GM18909 (cell line): ENCODE data around the gene U2AF1.
"Not testable (repeated sequence)": the region's sequence is repeated elsewhere in the genome, so short reads cannot be mapped to it uniquely, and the experiment has no call there.

Experiments used
- ATAC-seq: cut with Tn5 transposase; IDR thresholded peaks from one replicate; pipeline ENCODE4 v1.9.1; 2021; ENCODE audit warnings: mild to moderate bottlenecking; ENCODE audit not compliant: unreplicated experiment, poor library complexity

U2AF1 gene, protein sequence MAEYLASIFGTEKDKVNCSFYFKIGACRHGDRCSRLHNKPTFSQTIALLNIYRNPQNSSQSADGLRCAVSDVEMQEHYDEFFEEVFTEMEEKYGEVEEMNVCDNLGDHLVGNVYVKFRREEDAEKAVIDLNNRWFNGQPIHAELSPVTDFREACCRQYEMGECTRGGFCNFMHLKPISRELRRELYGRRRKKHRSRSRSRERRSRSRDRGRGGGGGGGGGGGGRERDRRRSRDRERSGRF

DNA sequence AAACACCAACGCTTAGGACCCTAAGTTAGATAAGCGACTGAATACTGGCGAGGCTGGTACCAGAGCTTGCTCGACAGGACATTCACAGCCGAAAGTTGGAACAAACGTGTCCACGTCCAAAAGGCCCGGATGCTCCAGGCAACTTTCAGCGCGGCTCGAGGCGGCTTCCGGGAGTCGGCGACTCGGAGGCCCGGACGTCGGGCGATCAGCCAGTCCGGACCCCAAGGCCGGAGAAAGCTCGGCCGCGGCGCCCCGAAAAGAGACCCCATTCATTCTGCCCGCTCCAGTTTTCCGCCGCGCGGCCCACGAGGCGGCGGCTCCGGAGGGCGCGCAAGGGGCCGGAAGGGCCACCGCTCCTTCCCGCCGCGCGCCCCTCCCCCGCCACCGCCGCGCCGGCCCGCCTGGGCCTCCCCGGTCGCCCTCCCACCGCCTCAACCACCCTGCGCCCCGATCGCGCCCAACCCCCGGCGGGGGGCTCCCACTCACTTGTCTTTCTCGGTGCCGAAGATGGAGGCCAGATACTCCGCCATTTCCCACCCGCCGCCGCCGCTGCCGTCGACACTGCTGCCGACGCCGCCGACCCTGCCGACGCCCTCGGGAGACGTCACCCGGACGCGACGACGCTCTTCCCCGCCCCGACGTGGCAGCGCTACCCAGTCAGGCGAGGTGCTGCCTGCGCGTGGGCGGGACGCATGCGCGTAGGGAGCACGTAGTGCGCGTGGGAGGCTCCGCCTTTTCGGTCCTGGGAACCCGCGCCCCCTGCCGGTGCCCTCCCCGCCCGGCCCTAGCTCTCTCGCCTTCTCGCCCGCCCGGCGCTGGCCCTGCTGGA is at the start of gene U2AF1:
Gene U2AF1, minus strand, starts transcription at position 606 of the 829 bp plus-strand sequence. Its CDS starts 76 bp downstream, at position 530.
- peak; percentile 75 for ATAC-seq

DNA sequence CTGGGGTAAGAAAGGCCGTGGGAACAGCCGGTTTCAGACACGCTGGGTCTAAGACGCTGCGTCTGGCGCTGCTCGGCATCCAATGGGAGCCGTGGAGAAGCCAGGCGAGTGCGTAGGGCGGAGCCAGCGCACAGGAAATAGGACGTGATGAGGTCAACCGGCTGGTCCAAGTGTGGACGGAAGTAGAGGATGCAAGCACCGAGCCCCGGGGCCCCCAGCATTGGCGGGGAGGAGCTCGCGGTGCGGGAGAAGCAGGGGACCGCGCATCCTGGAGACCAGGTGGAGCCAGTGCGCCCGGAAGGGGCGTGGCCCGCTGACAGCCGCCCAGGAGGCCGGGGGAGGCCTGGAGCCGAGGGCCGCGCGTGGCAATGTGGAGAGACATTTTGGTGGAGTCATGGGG is 46.2 kb upstream of the U2AF1 start:
- ATAC-seq = not testable (repeated sequence)

DNA sequence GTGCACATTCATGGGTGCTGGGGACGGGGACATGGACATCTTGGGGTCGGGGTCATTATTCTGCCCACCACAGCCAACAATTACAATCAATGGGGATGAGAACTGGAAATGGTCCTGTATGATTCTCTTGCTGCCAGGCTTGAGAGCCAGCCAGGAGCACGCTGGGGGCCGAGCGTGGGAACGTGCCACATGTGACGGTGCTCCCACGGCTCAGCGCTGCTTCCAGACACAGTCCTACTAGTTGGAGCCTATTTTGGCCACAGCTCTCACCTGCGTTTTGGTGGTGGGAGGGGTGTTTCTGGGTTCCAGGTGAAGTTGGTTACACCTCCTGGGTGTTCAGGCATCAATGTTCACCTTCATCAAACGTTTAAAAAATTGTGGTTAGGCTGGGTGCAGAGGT is 42.0 kb upstream of the U2AF1 start:
- not testable (repeated sequence) for ATAC-seq

DNA sequence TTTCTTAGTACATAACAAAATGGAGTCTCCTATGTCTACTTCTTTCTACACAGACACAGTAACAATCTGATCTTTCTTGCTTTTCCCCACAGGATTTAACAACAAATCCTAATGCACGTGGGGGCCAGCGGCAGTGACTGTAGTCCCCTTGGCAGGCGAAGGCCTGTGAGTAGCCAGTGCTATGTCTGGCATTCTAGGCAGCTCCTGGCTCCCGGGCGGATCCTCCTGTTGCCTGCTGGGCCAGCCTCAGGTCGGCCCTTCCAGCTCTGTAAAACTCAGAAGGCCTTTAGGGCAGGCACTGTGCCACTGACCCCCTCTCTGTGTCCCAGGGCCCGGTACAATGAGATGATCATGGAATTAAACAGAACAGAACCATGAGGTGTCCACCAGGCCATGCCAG is 40.6 kb upstream of the U2AF1 start:
- not testable (repeated sequence) for ATAC-seq

DNA sequence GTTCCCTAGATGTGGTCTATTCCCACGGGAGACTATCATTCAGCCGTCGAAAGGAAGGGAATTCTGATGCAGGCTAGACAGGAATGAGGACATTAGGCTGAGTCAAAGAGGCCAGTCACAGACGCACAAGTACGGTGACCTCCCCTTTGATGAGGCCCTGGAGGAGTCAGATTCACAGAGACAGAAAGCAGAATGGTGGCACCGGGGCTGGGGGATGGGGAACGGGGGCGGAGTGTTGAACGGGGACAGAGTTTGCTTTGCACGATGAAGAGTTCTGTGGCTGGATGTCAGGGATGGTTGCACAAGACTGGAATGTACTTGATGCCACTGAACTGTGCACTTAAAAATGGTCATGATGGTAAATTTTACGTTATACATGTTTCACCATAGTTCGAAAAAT is 39.3 kb upstream of the U2AF1 start:
- ATAC-seq = not testable (repeated sequence)

DNA sequence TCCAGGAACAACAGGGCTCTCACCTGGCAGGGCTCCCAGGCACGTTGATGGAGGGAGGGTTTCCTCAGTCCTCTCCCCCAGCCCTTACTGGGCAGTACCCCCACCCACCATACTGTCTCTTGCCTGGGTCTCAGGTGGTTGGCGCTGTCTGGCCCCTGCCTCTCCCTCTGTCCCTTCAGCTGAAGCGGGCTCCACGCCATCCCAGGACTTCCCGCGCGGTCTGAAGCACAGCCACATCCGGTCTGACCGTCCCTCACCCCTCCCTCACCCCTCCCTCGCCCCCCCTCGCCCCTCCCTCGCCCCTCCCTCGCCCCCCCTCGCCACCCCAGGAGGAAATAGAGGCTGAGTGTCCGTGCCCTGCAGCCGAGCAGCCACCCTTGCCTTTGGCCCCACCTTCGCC is 34.0 kb upstream of the U2AF1 start:
- ATAC-seq = not testable (repeated sequence)

DNA sequence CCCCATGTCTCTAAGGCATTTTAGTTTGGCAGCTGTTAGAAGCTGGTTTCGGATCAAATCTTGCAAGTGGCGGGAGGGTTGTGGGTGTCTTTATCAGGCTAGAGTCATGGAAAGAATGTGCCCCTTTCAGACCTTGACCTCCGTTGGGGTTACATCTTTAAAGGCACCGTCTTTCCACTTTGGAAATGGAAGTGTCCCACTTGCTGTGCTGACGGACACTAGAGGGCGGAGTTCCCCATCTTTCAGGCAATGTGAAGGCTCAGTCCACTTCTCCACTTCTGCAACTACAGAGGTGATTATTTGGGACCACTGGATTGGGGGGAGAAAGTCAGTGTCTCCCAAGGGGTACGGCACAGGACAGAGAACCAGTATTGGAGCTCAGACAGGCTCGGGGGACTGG is 31.6 kb upstream of the U2AF1 start:
- not testable (repeated sequence) for ATAC-seq

DNA sequence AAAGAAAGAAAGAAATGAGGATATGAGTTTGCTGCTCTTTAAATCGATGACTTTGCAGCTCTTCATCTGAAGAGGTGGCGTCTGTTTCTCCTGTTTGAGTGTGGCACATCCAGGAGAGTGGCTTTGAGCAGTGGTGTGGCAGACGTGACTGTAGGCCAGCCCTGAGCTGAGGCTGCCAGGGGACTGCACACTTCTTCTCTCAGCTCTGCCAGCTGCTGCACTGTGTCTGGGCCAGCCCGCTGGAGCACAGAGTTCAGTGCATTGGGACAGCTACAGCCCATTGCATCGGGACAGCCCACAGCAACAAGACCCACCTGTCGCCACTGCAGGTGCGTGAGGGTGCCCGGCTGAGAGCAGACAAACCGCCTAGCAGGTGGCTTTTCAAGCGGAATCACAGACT is 27.1 kb upstream of the U2AF1 start:
- not testable (repeated sequence) for ATAC-seq

DNA sequence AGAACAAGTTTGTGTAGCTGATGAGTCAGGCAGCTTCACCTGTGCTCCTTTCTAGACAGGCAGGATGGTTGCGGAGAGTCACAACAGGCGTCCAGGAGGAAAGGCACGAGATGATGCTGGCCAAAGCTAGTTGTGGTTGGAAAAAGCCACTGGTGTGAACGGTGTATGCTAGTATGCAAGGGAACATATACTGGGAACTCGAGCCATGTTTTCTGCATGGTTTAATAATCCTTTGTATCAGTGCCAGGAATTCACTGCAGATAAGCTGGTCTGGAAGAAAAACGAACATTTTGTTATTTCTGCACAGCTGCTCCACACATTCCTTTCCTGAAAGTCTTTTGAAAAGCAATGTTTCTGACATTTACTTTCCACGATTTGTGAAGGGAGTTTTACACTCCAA is 22.7 kb upstream of the U2AF1 start:
- ATAC-seq = not testable (repeated sequence)

DNA sequence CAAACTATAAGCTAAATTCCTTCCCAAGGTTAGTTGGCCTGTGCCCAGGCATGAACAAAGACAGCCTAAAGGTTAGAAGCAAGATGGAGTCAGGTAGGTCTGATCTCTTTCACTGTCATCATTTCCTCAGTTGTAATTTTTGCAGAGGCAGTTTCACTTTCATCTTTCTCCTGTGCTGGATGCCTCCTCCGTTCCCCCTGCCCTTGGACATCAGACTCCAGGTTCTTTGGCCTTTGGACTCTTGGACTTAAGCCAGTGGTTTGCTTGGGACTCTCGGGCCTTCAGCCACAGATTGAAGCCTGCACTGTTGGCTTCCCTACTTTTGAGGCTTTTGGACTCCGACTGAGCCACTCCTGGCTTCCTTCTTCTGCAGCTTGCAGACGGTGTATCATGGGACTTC is 8.6 kb upstream of the U2AF1 start:
- ATAC-seq = not testable (repeated sequence)

DNA sequence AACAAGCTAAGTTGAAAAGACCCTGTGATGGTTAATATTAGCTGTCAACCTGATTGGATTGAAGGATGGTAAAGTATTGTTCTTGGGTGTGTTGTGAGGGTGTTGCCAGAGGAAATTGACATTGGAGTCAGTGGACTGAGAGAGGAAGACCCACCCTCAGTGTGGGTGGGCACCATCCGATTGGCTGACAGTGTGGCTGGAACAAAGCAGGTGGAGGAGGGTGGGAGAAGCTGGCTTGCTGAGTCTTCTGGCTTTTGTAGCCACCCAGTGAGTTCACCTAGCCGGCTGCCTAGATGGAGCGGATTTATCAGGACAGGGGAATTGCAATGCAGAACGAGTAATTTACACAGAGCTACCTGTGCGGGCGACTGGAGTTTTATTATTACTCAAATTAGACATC is 7.1 kb upstream of the U2AF1 start:
- ATAC-seq = not testable (repeated sequence)

DNA sequence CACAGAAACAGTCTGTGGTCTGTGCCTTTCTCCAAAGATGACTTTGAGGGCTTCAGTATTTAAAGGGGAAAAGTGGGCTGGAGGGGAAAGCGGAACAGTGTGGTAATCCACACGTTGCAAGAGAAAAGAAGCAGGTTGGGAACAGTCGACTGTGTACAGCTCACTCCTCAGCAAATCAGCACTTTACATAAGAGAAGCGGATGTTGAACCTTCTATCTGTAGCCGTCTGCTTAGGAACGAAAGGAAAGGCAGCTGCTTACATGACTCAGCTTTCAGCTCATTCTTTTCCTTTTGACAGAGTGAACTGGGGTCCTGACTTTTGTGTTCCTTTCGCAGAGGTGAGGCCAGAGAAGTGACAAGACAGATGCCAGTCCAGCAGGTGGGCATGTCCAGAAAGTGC is 1.6 kb upstream of the U2AF1 start:
- ATAC-seq = not testable (repeated sequence)

DNA sequence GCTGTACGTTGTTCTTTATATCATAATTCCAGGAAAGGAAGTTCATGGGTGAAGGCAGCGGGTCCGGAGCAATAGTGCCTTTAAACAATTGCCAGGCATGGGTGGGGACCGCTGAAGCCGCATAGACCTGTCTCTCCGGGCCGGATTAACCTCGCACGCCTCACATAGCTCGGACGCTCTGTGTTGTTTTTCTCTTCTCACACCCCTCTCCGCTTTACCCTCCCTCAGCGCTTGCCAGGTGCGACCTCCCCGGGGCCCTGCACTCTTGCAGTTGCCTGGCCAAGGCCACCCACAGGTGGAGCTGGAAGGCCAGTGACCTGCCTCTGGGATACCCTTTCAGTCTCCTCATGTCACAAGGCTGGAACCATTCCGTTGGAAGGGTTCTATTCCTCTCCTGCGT is 807 bp upstream of the U2AF1 start:
- not testable (repeated sequence) for ATAC-seq

DNA sequence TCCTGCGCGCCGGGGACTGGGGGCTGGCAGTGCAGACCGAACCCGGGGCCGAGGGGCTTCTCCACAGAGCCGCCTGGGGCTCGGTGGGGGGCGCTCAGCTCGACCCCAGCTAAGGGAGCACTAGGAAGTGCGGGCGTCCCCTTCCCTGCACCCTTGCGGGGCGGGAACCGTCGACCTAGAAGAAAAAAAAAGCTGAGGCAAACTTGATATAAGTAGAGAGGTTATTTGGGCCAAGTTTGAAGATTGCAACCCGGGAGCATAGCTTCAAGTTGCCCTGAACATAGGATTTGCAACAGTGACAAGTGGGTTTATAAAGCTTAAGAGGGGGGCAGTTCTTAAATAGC is 396 bp upstream of the U2AF1 start:
- not testable (repeated sequence) for ATAC-seq

DNA sequence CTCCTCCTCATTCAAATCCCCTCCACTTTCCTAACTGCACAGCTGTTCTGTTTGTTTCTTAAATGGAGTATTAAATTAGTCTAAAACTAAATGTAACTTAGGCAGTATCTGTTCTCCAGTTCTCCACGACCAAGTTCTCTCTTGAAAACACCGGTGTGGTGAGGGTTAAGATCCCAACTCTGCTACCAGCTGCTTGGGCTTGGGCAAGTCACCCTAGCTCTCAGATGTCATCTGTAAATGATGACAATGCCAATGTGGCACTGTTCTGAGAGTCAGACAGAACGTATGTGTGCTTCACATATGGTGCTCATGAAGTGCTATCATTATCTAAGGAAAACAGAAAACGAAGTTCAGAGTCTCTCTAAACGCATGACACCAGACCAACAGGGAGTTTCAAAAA is 2.7 kb downstream of the U2AF1 start:
- ATAC-seq = not testable (repeated sequence)

DNA sequence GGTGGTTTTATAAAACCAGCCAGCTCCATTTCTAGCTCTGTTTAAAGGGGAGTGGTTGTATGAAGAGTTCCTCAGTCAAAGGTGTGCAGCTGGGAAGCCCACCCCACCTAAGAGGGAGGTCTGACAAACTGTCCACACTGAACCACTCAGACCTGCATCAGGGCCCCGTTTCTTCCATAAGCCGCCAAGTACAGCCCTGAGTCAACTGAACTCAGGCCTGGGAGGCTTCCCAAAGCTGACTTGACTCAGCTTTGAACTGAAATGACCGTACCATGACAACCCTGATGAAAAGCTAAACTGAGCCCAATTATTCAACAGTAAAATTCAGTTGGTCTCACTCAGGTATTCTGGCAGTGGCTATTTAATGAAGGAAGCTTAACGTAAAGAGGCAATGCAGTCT is 5.1 kb downstream of the U2AF1 start:
- ATAC-seq = not testable (repeated sequence)

DNA sequence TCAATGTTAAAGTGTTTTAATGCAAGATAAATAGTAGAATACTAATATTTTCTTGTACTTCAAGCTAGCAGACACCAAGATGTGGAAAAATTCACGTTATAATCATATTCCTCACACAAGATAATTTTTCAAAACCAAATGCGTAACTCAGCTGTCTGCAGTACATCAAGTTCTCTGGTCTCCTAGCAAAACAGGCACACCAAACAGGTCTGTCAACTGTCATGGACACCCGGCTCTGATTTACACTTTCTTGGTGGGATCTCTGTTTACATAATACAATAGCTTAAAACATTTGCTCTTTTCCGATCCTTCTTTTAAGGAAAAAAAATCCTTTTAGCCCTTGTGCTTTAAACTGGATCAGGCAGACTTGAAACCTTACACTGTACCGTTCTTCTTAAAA is 5.7 kb downstream of the U2AF1 start:
- ATAC-seq = not testable (repeated sequence)

DNA sequence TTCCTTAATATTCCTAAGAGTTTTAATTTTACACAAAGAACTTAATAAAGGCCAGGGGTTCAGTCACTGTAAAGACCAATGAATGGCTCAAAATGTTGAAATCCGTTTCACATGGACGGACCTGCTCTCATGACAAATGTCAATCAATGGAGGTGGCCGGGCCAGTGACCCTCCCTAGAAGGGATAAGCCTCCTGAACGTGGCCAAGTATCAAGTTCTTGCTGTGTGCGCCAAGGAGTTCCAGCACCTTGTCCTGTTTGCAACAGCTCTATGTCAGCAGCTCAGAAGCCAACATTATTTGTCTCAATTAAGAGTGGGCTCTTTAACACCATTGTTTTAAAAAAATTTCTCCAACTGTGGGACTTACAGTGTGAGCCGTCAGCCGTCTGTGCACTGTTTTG is 6.4 kb downstream of the U2AF1 start:
- not testable (repeated sequence) for ATAC-seq

DNA sequence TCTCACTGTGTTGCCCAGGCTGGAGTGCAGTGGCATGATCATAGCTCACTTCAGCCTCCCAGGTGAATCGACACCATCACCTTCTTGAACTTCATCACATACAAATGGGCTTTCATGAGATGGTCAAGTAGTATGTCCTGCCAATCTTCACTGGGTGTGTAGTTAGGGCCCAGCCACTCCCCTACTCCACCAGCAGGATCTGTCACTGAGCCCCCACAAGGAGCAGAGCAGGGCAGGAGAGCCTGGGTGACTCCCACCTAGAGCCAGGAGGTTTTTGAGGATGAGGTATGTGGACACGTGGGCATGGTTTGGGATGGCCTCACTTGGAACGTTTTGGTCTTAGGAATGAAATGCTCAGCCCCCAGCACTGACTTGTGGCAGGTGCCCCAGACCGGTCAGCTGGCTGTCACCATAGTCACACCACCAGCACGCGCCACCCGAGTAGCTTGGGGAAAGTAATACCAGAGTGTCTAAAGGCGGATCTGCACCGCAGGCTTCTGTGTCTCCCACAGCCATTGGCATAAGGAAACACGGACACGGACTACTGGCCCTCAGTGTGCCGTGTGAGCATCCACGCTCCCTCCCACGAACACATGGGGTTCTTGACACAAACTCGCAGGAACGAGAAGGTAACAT is 15.3 kb downstream of the U2AF1 start:
- not testable (repeated sequence) for ATAC-seq

DNA sequence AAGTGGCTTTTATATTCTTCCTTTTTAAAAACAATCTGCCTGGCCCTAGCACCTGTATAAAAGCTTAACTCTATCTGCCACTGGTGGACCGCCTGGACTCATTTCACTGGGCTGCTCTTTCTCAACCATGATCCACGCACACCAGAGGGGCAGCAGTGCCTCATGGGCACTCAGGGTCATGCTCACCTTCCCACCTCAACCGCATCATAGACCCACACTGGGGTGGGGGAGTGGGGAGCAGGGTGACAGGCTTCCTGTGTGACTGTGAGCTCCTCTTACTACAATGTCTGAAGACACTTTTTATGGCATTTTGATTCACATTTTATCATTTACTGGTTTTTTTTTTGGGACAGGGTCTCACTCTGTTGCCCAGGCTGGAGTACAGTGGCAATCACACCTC is 16.4 kb downstream of the U2AF1 start:
- ATAC-seq = not testable (repeated sequence)

DNA sequence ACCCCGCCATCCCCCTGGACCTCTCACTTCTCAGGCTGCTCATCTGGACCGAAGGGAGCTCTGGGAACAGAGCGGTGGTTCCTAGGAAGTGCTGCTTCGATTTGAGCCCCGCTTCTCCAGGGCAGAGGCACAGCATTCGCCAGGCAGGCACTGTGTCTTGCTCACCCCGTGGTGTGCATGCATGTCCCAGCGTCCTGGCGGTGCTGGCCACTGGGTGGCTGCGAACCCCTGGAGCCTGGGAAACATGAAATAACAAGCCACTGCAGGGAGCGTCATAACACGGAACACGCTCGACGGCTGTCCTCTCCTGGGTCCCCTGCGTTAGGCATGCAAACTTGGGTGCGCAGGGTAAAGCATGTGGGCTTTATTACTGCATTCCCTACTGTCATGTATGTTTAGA is 17.9 kb downstream of the U2AF1 start:
- not testable (repeated sequence) for ATAC-seq
